HK-2 (cell line): ENCODE measurements around the gene ATP11A.
"Not testable (repeated sequence)": the region's sequence is repeated elsewhere in the genome, so short reads cannot be mapped to it uniquely, and the experiment has no call there.

Source experiments
- DNase-seq: peaks from one replicate; pipeline ENCODE4 v3.0.0-alpha.2; 2018; ENCODE audit not compliant: unreplicated experiment

Gene ATP11A

GRCh38 chr13:112774829-112775565 is 85.2 kb downstream of the ATP11A start:
- no peak for DNase-seq

GRCh38 chr13:112775791-112776279 is 86.0 kb downstream of the ATP11A start:
- no peak for DNase-seq

- DNase-seq = no peak
Measured at GRCh38 chr13:112776354-112776753, 86.5 kb downstream of the ATP11A start.

GRCh38 chr13:112776971-112777370 is 87.1 kb downstream of the ATP11A start:
- DNase-seq = no peak

GRCh38 chr13:112777637-112778406 is 88.0 kb downstream of the ATP11A start:
- DNase-seq = no peak

GRCh38 chr13:112779856-112780604 is 90.2 kb downstream of the ATP11A start:
- no peak for DNase-seq

GRCh38 chr13:112781287-112781686 is 91.4 kb downstream of the ATP11A start:
- DNase-seq = no peak

GRCh38 chr13:112781881-112782361 is 92.1 kb downstream of the ATP11A start:
- no peak for DNase-seq

GRCh38 chr13:112782429-112783010 is 92.7 kb downstream of the ATP11A start:
- no peak for DNase-seq

GRCh38 chr13:112783135-112783977 is 93.5 kb downstream of the ATP11A start:
- no peak for DNase-seq

- no peak for DNase-seq
Measured at GRCh38 chr13:112783978-112784371, 94.1 kb downstream of the ATP11A start.

- no peak for DNase-seq
Measured at GRCh38 chr13:112784811-112785482, 95.1 kb downstream of the ATP11A start.

GRCh38 chr13:112785483-112785856 is 95.6 kb downstream of the ATP11A start:
- no peak for DNase-seq

- DNase-seq = not testable (repeated sequence)
Measured at GRCh38 chr13:112786810-112787209, 97.0 kb downstream of the ATP11A start.

GRCh38 chr13:112790735-112791641 is 101.2 kb downstream of the ATP11A start:
- no peak for DNase-seq

GRCh38 chr13:112791663-112792440 is 102.0 kb downstream of the ATP11A start:
- no peak for DNase-seq

GRCh38 chr13:112792511-112792910 is 102.7 kb downstream of the ATP11A start:
- DNase-seq = no peak
